ENCODE results near the gene SGCD. TPM values are rescaled to one million over a fixed set of nuclear protein-coding genes. Genes with fewer than 3 reads are reported as not detected.

Gene SGCD
- total and polyA plus RNA-seq, 2 of the 4 experiments (the other 2 are of a cell fraction): 5.8 to 10.6 TPM

GRCh38 chr5:156387391-156387790, 60.4 kb downstream of the SGCD start:
- POLR2A ChIA-PET (ENCODE audit: unreplicated experiment): no interaction called here
- Histone ChIP-seq H2AK9ac (replicated peaks; ENCODE audit: low read depth, low read length, poor library complexity) (no peak overlapping the region), H3K9ac (ENCODE audit: low read depth, low read length) (no peak overlapping the region), H2BK15ac (ENCODE audit: low read depth, low read length) (peak overlapping the region; percentile 32; the same call in 1 of the 3 replicates), H3K14ac (replicated peaks; ENCODE audit: low read depth, low read length) (no peak overlapping the region), H3K27ac (ENCODE audit: insufficient read depth, low read length) (no peak overlapping the region), H2AK5ac (ENCODE audit: low read depth, low read length) (no peak overlapping the region), H2AFZ (replicated peaks; ENCODE audit: low read length, poor library complexity) (no peak overlapping the region), H3K79me1 (ENCODE audit: low read depth in 1 of 2, low read length in 2 of 2) (0 out of 4 replicates have a peak, but pooled peaks cover 0 to 3% of the 10 kb centered on the region in 2 experiments), H3K9me3 (ENCODE audit: control insufficient read depth, insufficient read depth, low read length) (no peaks in the 10 kb centered on the region), H3K4me1 (ENCODE audit: control insufficient read depth, insufficient read depth, low read length) (peaks cover 15% of the 10 kb centered on the region), H3K9me1 (ENCODE audit: insufficient read depth, low read length) (peaks cover 11% of the 10 kb centered on the region; the same call in 1 of the 2 replicates), H3K27me3 (ENCODE audit: control insufficient read depth, insufficient read depth, low read length) (no peaks in the 10 kb centered on the region), H3K4me2 (ENCODE audit: low read depth, low read length) (no peak overlapping the region), H4K5ac (ENCODE audit: low read depth, low read length) (no peak overlapping the region), H3K56ac (ENCODE audit: extremely low read depth, insufficient read depth, low read length) (no peak overlapping the region), H3K23ac (ENCODE audit: low read depth, low read length) (no peak overlapping the region), H3K36me3 (ENCODE audit: control insufficient read depth, insufficient read depth, low read length) (no peaks in the 10 kb centered on the region), H2BK20ac (ENCODE audit: low read depth, low read length) (no peak overlapping the region), H2BK120ac (ENCODE audit: low read depth, low read length) (no peak overlapping the region), H2BK5ac (ENCODE audit: low read depth, low read length, poor library complexity, severe bottlenecking) (no peak overlapping the region), H3K4me3 (ENCODE audit: insufficient read depth, low read depth, low read length) (no peak overlapping the region), H4K20me1 (ENCODE audit: insufficient read depth, low read length) (no peaks in the 10 kb centered on the region), H4K91ac (ENCODE audit: insufficient read depth, low read depth, low read length) (no peak overlapping the region), H3K18ac (ENCODE audit: low read depth, low read length) (no peak overlapping the region), H4K8ac (ENCODE audit: low read depth in 2 of 2, low read length in 2 of 2) (no peak overlapping the region), H3K4ac (ENCODE audit: low read depth, low read length) (no peak overlapping the region)
- BruUV-seq (replicated peaks): no TSS peak
- dilution Hi-C loops (cut with HindIII; ENCODE audit: low sequenced_read_pairs, unreplicated experiment): no loop called here
- DNase-seq (no peak), ATAC-seq (ENCODE audit: low read depth) (no peak)
- TF ChIP-seq MAZ (IDR thresholded peaks at IDR 0.05; ENCODE audit: borderline replicate concordance, low read depth, low read length) (no peak), MXI1 (IDR thresholded peaks at IDR 0.05; ENCODE audit: borderline replicate concordance, low read depth, low read length) (no peak), NFE2L2 (IDR thresholded peaks at IDR 0.05; ENCODE audit: low read depth, low read length) (no peak), FOS (IDR thresholded peaks at IDR 0.05; ENCODE audit: low read depth, low read length) (no peak), RCOR1 (IDR thresholded peaks at IDR 0.05; ENCODE audit: insufficient replicate concordance, low read length) (no peak), CHD1 (IDR thresholded peaks at IDR 0.05; ENCODE audit: low read depth, low read length) (no peak), MAFK (IDR thresholded peaks at IDR 0.05; ENCODE audit: low read depth, low read length) (no peak), CEBPB (IDR thresholded peaks at IDR 0.05; ENCODE audit: low read depth, low read length) (no peak), SMC3 (IDR thresholded peaks at IDR 0.05; ENCODE audit: low read depth, low read length) (no peak), BHLHE40 (IDR thresholded peaks at IDR 0.05; ENCODE audit: low read depth, low read length) (no peak), POLR2A (IDR thresholded peaks at IDR 0.05; ENCODE audit: low read depth, low read length) (no peak), ELK1 (IDR thresholded peaks at IDR 0.05; ENCODE audit: borderline replicate concordance, low read depth, low read length) (no peak), USF2 (IDR thresholded peaks at IDR 0.05; ENCODE audit: low read depth, low read length) (no peak), RAD21 (IDR thresholded peaks at IDR 0.05; ENCODE audit: low read length) (no peak), RFX5 (IDR thresholded peaks at IDR 0.05; ENCODE audit: low read depth, low read length) (no peak)
- TF ChIP-seq, protein P1, sequence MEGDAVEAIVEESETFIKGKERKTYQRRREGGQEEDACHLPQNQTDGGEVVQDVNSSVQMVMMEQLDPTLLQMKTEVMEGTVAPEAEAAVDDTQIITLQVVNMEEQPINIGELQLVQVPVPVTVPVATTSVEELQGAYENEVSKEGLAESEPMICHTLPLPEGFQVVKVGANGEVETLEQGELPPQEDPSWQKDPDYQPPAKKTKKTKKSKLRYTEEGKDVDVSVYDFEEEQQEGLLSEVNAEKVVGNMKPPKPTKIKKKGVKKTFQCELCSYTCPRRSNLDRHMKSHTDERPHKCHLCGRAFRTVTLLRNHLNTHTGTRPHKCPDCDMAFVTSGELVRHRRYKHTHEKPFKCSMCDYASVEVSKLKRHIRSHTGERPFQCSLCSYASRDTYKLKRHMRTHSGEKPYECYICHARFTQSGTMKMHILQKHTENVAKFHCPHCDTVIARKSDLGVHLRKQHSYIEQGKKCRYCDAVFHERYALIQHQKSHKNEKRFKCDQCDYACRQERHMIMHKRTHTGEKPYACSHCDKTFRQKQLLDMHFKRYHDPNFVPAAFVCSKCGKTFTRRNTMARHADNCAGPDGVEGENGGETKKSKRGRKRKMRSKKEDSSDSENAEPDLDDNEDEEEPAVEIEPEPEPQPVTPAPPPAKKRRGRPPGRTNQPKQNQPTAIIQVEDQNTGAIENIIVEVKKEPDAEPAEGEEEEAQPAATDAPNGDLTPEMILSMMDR (conservative IDR thresholded peaks at IDR 0.05; ENCODE audit: low read depth, low read length): no peak
- CTCF ChIA-PET: no interaction called here
- intact Hi-C loops (cut with micrococcal nuclease): no loop called here
- in situ Hi-C loops (cut with MboI; ENCODE audit: low sequenced_read_pairs): no loop called here

All from IMR-90 (cell line).